Activated CD8-positive, alpha-beta memory T cell treated with anti-CD3 and anti-CD28 coated beads, Interleukin-2, amount 10 ng/mL, durations not matched to agents 7 days and 5 days (primary cell): ENCODE data around the gene PDZD2. TPM values are rescaled to one million over a fixed set of nuclear protein-coding genes. Genes with fewer than 3 reads are reported as not detected.

ENCODE experiments used
- ATAC-seq: fragments of 150-1000 bp; cut with Tn5 transposase; one replicate; pipeline ENCODE4 v1.10.0; 2021; ENCODE audit warnings: moderate library complexity
- CTCF ChIA-PET: fragments of 350-600 bp; sonication (Branson Sonifier 250); formaldehyde crosslinking; loops from one replicate; lab custom pipeline; 2021; ENCODE audit warnings: antibody characterized with exemption; lab: Charles Lee
- DNase-seq: peaks from one replicate; pipeline ENCODE4 v3.0.0-alpha.2; 2020
- H3K27ac Mint-ChIP-seq: one replicate; pipeline ENCODE4 v1.8.0; 2021; ENCODE audit warnings: mild to moderate bottlenecking, mixed read lengths
- H3K27me3 Mint-ChIP-seq: one replicate; pipeline ENCODE4 v1.8.0; 2021; ENCODE audit warnings: mixed read lengths
- H3K36me3 Mint-ChIP-seq: one replicate; pipeline ENCODE4 v1.8.0; 2021; ENCODE audit warnings: mild to moderate bottlenecking, mixed read lengths
- H3K4me1 Mint-ChIP-seq: one replicate; pipeline ENCODE4 v1.8.0; 2021; ENCODE audit warnings: mixed read lengths
- H3K4me3 Mint-ChIP-seq: one replicate; pipeline ENCODE4 v1.8.0; 2021; ENCODE audit warnings: mild to moderate bottlenecking, moderate library complexity, mixed read lengths
- H3K9me3 Mint-ChIP-seq: one replicate; pipeline ENCODE4 v1.8.0; 2022; ENCODE audit warnings: low read depth, mixed read lengths
- total RNA-seq, 2 experiments: library from RNA; stranded (reverse); gene quantifications; one replicate each; pipeline ENCODE4 v1.2.3, GENCODE V29; 2021

The PDZD2 gene
- total RNA-seq, 2 experiments from 2014 or later: not detected

DNA sequence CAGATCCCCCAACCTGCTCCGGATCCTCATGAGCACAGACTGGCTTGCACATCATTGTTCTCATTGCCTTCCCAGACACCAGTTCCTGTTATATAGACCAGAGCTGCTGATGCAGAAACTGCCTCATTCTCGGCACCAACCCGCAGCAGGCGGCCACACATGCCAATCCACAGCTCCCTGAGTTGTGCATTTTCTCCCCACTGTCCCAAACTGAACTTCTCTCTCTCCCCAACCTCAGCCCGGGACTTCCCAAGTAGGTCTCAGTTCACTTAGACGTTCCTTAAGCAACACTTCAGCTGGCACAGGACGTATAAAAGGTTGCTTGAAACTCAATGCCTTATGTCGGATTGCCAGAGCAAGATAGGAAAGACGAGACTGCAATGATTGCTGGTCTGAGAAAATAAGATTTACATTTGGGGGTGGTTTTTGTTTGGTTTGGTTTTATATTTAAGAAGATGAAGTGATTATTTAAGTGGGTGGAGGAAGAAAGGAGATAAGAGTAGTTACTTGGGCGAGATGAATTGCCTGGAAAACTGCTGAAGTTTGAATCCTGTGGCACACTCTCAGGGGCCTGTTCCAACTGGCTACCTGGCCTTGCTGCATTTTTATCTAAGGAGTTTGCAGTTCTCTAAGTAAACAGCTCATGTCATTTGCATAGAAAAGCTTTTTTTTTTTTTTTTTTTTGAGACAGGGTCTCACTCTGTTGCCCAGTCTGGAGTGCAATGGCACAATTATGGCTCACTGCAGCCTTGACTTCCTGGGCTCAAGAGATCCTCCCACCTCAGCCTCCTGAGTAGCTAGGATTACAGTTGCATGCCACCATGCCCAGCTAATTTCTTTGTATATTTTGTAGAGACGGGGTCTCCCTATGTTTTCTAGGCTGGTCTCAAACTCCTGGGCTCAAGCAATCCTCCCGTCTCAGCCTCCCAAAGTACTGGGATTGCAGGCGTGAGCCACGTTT is 379.8 kb downstream of the PDZD2 start:
- Mint-ChIP-seq H3K27ac (peak overlapping the region; percentile 48), H3K27me3 (no peaks in the 10 kb centered on the region), H3K36me3 (no peaks in the 10 kb centered on the region), H3K4me3 (no peak overlapping the region), H3K4me1 (peaks cover 21% of the 10 kb centered on the region), H3K9me3 (no peaks in the 10 kb centered on the region)
- ATAC-seq: no peak
- CTCF ChIA-PET: interaction anchor here (0.6 to 1.3 kb wide), 4 partner anchors 11 to 380 kb away, joined by 3 to 4 read pairs (median 3); no protein-coding TSS in a partner anchor
- no peak for DNase-seq

DNA sequence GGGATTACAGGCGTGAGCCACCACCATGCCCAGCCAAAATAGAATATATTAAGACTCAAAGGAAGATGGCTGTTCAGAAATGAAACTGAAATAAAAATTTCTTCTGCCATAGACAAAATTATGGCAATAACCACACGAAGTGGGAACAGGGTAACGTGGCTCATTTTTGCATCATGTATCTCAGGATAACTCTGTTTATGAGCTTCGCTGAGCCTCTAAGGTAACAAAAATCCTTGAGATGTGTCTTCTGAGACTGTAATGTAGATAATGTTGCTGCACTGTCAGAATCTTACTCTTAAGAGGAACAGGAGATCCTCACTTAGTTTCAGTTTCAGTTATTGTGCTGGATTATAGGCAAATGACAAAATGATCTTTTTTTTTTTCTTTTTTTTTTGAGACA is 381.3 kb downstream of the PDZD2 start:
- CTCF ChIA-PET: no interaction called here

GRCh38 chr5:32020946-32021345 is 382.0 kb downstream of the PDZD2 start:
- Mint-ChIP-seq H3K4me1 (peaks cover 16% of the 10 kb centered on the region), H3K27ac (peak overlapping the region; percentile 89), H3K9me3 (no peaks in the 10 kb centered on the region), H3K36me3 (no peaks in the 10 kb centered on the region), H3K4me3 (peak overlapping the region; percentile 65), H3K27me3 (no peaks in the 10 kb centered on the region)
- CTCF ChIA-PET: no interaction called here
- DNase-seq: no peak
- no peak for ATAC-seq

More for the DNA sequence above, 381.3 kb downstream of the PDZD2 start:
- ATAC-seq (peak; percentile 90), DNase-seq (no peak)
- Mint-ChIP-seq H3K27ac (peak overlapping the region; percentile 89), H3K9me3 (no peaks in the 10 kb centered on the region), H3K4me3 (peak overlapping the region; percentile 65), H3K4me1 (peaks cover 16% of the 10 kb centered on the region), H3K27me3 (no peaks in the 10 kb centered on the region), H3K36me3 (no peaks in the 10 kb centered on the region)

- ATAC-seq (no peak), DNase-seq (no peak)
- Mint-ChIP-seq H3K4me3 (no peak overlapping the region), H3K27ac (no peak overlapping the region), H3K4me1 (peaks cover 16% of the 10 kb centered on the region), H3K9me3 (no peaks in the 10 kb centered on the region), H3K36me3 (no peaks in the 10 kb centered on the region), H3K27me3 (no peaks in the 10 kb centered on the region)
- CTCF ChIA-PET: no interaction called here
These were observed 382.8 kb downstream of the PDZD2 start for GRCh38 chr5:32021771-32022170.

DNA sequence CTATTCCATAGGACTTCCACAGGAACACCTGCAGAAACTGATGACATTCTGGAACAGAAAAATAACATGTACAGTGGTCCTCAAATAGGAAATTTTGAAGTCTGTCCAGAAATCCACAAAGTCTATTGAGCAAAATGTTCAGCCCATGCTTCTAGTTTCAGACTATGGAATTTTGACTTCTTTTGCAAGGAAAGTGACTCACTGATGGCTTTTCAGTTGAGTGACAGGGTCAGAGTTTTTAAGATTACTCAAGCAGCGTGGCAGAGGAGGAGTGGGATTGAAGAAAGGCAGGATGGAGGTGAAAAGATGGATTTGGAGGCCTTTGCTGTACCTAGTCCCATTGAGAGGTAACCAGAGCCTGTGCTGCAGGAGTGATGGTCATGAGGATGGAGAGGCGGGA is 383.7 kb downstream of the PDZD2 start:
- H3K9me3 Mint-ChIP-seq: no peaks in the 10 kb centered on the region
- DNase-seq (no peak), ATAC-seq (no peak)
- CTCF ChIA-PET: no interaction called here
- no peak overlapping the region for H3K4me3 Mint-ChIP-seq
- no peak overlapping the region for H3K27ac Mint-ChIP-seq
- H3K27me3 Mint-ChIP-seq: no peaks in the 10 kb centered on the region
- peaks cover 13% of the 10 kb centered on the region for H3K4me1 Mint-ChIP-seq
- no peaks in the 10 kb centered on the region for H3K36me3 Mint-ChIP-seq

DNA sequence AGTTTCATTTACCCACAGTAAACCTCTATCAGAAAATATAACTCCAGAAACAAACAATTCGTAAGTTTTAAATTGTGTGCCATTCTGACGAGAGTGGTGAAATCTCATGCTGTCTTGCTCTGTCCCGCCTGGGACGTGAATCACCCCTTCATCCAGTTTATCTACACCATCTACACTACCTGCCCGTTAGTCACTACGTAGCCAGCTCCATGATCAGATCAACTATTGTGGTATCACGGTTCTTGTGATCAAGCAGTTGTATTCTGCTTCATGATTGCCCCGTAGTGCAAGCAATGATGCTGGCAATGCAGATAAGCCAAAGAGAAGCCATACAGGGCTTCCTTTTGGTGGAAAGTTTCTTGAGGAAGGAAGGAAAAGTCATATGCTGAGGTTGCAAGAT is 384.9 kb downstream of the PDZD2 start:
- Mint-ChIP-seq H3K27me3 (no peaks in the 10 kb centered on the region), H3K9me3 (no peaks in the 10 kb centered on the region), H3K36me3 (no peaks in the 10 kb centered on the region), H3K27ac (no peak overlapping the region), H3K4me3 (no peak overlapping the region), H3K4me1 (peaks cover 7% of the 10 kb centered on the region)
- DNase-seq (no peak), ATAC-seq (no peak)
- CTCF ChIA-PET: no interaction called here

GRCh38 chr5:32024751-32025150 is 385.8 kb downstream of the PDZD2 start:
- H3K9me3 Mint-ChIP-seq: no peaks in the 10 kb centered on the region
- DNase-seq: no peak
- ATAC-seq: no peak
- CTCF ChIA-PET: no interaction called here
- peaks cover 5% of the 10 kb centered on the region for H3K4me1 Mint-ChIP-seq
- no peaks in the 10 kb centered on the region for H3K36me3 Mint-ChIP-seq
- H3K27ac Mint-ChIP-seq: no peak overlapping the region
- no peak overlapping the region for H3K4me3 Mint-ChIP-seq
- H3K27me3 Mint-ChIP-seq: peaks cover 2% of the 10 kb centered on the region

DNA sequence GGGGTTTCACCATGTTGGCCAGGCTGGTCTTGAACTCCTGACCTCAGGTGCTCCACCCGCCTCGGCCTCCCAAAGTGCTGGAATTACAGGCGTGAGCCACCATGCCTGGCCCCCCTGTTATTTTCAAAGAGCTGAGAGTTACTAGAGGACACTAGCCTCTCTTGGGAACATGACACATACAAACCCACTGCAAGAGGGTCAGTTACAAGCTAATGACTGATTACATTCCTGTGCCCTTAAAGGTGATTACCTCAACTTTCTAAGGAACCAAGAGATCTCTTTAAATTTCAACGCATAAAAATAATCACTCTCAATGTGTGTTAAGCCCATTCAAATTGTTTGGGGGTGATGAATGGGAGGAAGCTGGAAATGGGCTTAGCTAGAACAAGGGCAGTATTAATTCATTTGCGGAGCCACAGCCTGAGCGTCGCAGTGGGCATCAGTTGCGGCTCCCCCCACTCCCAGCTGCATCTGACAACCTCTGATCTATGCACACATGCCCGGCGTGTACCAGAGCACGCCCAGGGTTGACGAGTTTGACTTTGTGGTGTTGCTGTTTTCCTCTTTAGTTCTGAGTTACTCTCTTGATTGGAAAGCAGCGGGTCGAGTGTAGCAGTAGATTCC is 388.3 kb downstream of the PDZD2 start:
- no peak for ATAC-seq
- Mint-ChIP-seq H3K4me1 (no peaks in the 10 kb centered on the region), H3K36me3 (no peaks in the 10 kb centered on the region), H3K27ac (no peak overlapping the region), H3K9me3 (no peaks in the 10 kb centered on the region), H3K27me3 (peaks cover 5% of the 10 kb centered on the region), H3K4me3 (no peak overlapping the region)
- DNase-seq: no peak
- CTCF ChIA-PET: no interaction called here

GRCh38 chr5:32027717-32028458 is 389.0 kb downstream of the PDZD2 start:
- ATAC-seq (no peak), DNase-seq (no peak)
- peaks cover 4% of the 10 kb centered on the region for H3K4me1 Mint-ChIP-seq
- H3K27ac Mint-ChIP-seq: no peak overlapping the region
- peaks cover 5% of the 10 kb centered on the region for H3K27me3 Mint-ChIP-seq
- no peak overlapping the region for H3K4me3 Mint-ChIP-seq
- H3K36me3 Mint-ChIP-seq: no peaks in the 10 kb centered on the region
- H3K9me3 Mint-ChIP-seq: no peaks in the 10 kb centered on the region
- CTCF ChIA-PET: no interaction called here

DNA sequence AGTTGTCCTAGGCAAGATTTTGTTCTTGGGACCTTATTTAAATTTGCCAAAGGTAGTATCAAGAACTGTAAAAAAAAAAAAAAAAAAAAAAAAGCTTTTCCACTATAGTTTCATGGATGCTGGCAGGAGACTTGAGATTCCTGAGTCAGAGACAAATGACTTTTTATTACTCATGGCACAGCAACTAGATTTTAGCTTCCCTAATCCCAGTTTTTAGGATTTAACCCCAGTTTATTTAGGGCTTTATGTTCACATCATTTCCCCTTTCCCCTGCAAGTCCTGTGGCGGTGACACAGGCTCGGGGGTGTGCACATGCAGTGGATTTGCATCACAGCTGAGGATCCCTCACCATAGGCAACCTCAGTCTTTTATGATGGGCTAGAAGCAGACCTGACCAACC is 390.3 kb downstream of the PDZD2 start:
- peaks cover 16% of the 10 kb centered on the region for H3K4me1 Mint-ChIP-seq
- DNase-seq (no peak), ATAC-seq (no peak)
- H3K27me3 Mint-ChIP-seq: peaks cover 5% of the 10 kb centered on the region
- H3K36me3 Mint-ChIP-seq: no peaks in the 10 kb centered on the region
- no peak overlapping the region for H3K4me3 Mint-ChIP-seq
- H3K9me3 Mint-ChIP-seq: no peaks in the 10 kb centered on the region
- CTCF ChIA-PET: interaction anchor here (1.1 to 1.7 kb wide), 3 partner anchors 11 to 205 kb away, joined by 3 to 4 read pairs (median 3); no protein-coding TSS in a partner anchor
- no peak overlapping the region for H3K27ac Mint-ChIP-seq

DNA sequence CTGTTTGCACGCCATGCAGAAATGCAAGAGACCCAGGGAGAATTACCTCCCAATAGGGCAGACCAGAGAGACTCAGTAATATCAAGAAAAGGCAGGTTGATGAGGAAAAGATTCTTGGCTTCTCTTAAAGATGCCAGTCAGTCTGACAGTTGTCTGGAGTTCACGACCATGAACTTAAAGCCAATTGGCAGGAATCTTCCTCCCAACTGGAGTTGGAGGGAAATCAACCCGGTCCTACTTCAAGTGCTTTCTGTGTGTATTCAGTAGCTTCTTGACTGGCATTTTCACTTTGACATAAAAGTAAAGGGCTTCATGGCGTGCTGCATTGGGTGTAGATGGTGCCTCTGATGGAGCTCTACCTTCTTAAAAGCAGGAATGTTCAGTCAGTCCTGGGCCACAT is 390.9 kb downstream of the PDZD2 start:
- Mint-ChIP-seq H3K9me3 (no peaks in the 10 kb centered on the region), H3K27ac (no peak overlapping the region), H3K4me3 (no peak overlapping the region), H3K27me3 (peaks cover 5% of the 10 kb centered on the region), H3K36me3 (no peaks in the 10 kb centered on the region), H3K4me1 (peaks cover 16% of the 10 kb centered on the region)
- DNase-seq (no peak), ATAC-seq (no peak)
- CTCF ChIA-PET: interaction anchor here (1.1 to 1.7 kb wide), 3 partner anchors 12 to 205 kb away, joined by 3 to 4 read pairs (median 3); no protein-coding TSS in a partner anchor

DNA sequence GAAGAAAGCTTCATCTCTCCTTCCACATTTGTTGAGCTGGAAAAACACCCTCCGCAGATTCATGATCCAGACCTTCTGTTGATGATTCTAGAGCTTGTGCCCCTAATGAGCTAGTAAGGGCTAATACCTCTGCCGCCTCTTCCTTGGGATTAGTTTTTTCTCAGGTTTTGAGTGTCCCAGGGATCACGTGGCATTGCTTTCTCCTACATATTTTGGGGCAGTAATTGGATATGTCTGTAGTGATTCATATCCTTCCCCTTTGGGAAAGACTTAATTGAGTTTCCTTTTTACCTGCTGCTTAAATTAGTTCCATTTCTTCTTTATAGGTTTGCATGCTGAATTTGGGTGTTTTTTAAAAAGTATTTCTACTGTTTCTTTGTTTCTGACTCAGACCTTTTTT is 391.3 kb downstream of the PDZD2 start:
- H3K27ac Mint-ChIP-seq: no peak overlapping the region
- H3K4me1 Mint-ChIP-seq: peaks cover 16% of the 10 kb centered on the region
- ATAC-seq (no peak), DNase-seq (no peak)
- no peak overlapping the region for H3K4me3 Mint-ChIP-seq
- CTCF ChIA-PET: interaction anchor here (1.7 kb wide), 1 partner anchor 12 kb away, joined by 4 read pairs; no protein-coding TSS in a partner anchor
- H3K36me3 Mint-ChIP-seq: no peaks in the 10 kb centered on the region
- H3K27me3 Mint-ChIP-seq: peaks cover 5% of the 10 kb centered on the region
- H3K9me3 Mint-ChIP-seq: no peaks in the 10 kb centered on the region

- ATAC-seq: no peak
- no peak for DNase-seq
- CTCF ChIA-PET: no interaction called here
- Mint-ChIP-seq H3K27me3 (peaks cover 5% of the 10 kb centered on the region), H3K36me3 (no peaks in the 10 kb centered on the region), H3K4me3 (no peak overlapping the region), H3K9me3 (no peaks in the 10 kb centered on the region), H3K4me1 (peaks cover 16% of the 10 kb centered on the region), H3K27ac (no peak overlapping the region)
These were observed 391.8 kb downstream of the PDZD2 start for GRCh38 chr5:32030686-32031085.
